ENCODE measurements around the gene SEMA5B. TPM values are rescaled to one million over a fixed set of nuclear protein-coding genes. Genes with fewer than 3 reads are reported as not detected.

SEMA5B gene
- total and polyA plus RNA-seq, 4 donors: 0.20 to 1.1 (median 0.23) TPM

DNA sequence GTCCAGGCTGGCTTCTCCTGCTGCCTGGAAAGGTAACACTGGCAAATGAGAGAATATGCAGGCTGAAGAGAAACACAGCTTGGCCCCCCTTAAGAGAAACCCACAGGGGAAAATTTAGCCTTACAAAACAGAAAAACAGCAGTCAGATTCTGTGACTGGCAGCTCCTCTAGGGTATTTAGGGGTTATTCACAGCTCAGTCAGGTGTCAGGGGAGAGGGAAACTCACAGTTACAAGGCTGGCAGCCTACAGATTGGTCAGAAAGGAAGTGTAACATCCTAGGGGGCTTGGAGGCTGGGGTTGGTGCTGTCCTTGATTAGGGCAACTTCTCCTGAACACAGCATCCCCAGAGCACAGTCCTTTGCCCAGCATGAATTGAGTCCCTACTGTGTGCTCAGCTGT, 81.4 kb downstream of the SEMA5B start:
- Histone ChIP-seq H3K27me3 (ENCODE audit: control insufficient read depth in 4 of 4, insufficient read depth in 4 of 4, low read length in 3 of 4) (no peaks in the 10 kb centered on the region), H3K4me3 (ENCODE audit: low read depth in 1 of 3, low read length in 3 of 3) (no peak overlapping the region), H3K4me1 (ENCODE audit: control insufficient read depth in 4 of 4, insufficient read depth in 4 of 4, low read length in 3 of 4) (peaks cover 0 to 7% (median 2%) of the 10 kb centered on the region in 4 donors), H3K9ac (ENCODE audit: low read depth in 1 of 2, low read length in 2 of 2) (no peak overlapping the region), H3K27ac (ENCODE audit: low read depth in 1 of 2, low read length in 2 of 2) (no peak overlapping the region), H3K9me3 (ENCODE audit: control insufficient read depth in 4 of 4, low read length in 3 of 4) (no peaks in the 10 kb centered on the region), H3K36me3 (ENCODE audit: control insufficient read depth in 4 of 4, insufficient read depth in 3 of 4, low read depth in 1 of 4, low read length in 3 of 4) (no peaks in the 10 kb centered on the region)
- TF ChIP-seq FOXA1 (IDR thresholded peaks at IDR 0.05) (no peak), RAD21 (IDR thresholded peaks at IDR 0.05) (no peak), YY1 (IDR thresholded peaks at IDR 0.05) (no peak), TAF1 (conservative IDR thresholded peaks at IDR 0.05) (no peak)
- TF ChIP-seq, protein P1, sequence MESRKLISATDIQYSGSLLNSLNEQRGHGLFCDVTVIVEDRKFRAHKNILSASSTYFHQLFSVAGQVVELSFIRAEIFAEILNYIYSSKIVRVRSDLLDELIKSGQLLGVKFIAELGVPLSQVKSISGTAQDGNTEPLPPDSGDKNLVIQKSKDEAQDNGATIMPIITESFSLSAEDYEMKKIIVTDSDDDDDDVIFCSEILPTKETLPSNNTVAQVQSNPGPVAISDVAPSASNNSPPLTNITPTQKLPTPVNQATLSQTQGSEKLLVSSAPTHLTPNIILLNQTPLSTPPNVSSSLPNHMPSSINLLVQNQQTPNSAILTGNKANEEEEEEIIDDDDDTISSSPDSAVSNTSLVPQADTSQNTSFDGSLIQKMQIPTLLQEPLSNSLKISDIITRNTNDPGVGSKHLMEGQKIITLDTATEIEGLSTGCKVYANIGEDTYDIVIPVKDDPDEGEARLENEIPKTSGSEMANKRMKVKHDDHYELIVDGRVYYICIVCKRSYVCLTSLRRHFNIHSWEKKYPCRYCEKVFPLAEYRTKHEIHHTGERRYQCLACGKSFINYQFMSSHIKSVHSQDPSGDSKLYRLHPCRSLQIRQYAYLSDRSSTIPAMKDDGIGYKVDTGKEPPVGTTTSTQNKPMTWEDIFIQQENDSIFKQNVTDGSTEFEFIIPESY (IDR thresholded peaks at IDR 0.05): no peak
- TF ChIP-seq, protein P2, sequence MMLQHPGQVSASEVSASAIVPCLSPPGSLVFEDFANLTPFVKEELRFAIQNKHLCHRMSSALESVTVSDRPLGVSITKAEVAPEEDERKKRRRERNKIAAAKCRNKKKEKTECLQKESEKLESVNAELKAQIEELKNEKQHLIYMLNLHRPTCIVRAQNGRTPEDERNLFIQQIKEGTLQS (IDR thresholded peaks at IDR 0.05): no peak
- no peak for DNase-seq (ENCODE audit: low spot score)

DNA sequence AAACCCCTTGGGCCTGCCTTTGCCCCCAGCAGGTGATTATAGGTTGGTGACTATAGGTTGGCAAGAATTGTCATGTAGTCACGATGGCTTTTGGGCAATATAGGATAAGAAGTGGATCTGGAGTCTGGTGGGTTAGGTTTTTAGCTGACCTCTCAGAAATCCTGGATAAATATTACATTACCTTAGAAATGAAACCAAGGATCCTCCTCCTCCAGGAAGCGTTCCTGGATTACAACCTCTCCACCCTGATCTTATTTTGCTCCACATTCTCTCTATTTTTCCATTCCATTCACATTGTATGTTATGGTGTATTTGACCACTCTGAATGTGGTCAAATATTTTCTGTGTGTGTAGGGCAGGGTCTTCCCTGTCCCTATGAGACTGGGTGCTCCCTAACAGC, 82.3 kb downstream of the SEMA5B start:
- Histone ChIP-seq H3K9me3 (ENCODE audit: control insufficient read depth in 4 of 4, low read length in 3 of 4) (no peaks in the 10 kb centered on the region), H3K4me1 (ENCODE audit: control insufficient read depth in 4 of 4, insufficient read depth in 4 of 4, low read length in 3 of 4) (peaks cover 0 to 7% (median 2%) of the 10 kb centered on the region in 4 donors), H3K27me3 (ENCODE audit: control insufficient read depth in 4 of 4, insufficient read depth in 4 of 4, low read length in 3 of 4) (no peaks in the 10 kb centered on the region), H3K27ac (ENCODE audit: low read depth in 1 of 2, low read length in 2 of 2) (no peak overlapping the region), H3K9ac (ENCODE audit: low read depth in 1 of 2, low read length in 2 of 2) (no peak overlapping the region), H3K36me3 (ENCODE audit: control insufficient read depth in 4 of 4, insufficient read depth in 3 of 4, low read depth in 1 of 4, low read length in 3 of 4) (no peaks in the 10 kb centered on the region), H3K4me3 (ENCODE audit: low read depth in 1 of 3, low read length in 3 of 3) (no peak overlapping the region)
- no peak for TF ChIP-seq EGR1 (IDR thresholded peaks at IDR 0.05; ENCODE audit: low read depth in 2 of 2)
- no peak for TF ChIP-seq YY1 (IDR thresholded peaks at IDR 0.05)
- no peak for TF ChIP-seq HNF4A (conservative IDR thresholded peaks at IDR 0.05)
- no peak for TF ChIP-seq GABPA (IDR thresholded peaks at IDR 0.05 in 1 of 2, conservative IDR thresholded peaks at IDR 0.05 in 1 of 2)
- no peak for TF ChIP-seq SP1 (IDR thresholded peaks at IDR 0.05)
- WGBS: 98% methylated on average over 2 of the region's 2 CpGs
- no peak for DNase-seq (ENCODE audit: low spot score)

DNA sequence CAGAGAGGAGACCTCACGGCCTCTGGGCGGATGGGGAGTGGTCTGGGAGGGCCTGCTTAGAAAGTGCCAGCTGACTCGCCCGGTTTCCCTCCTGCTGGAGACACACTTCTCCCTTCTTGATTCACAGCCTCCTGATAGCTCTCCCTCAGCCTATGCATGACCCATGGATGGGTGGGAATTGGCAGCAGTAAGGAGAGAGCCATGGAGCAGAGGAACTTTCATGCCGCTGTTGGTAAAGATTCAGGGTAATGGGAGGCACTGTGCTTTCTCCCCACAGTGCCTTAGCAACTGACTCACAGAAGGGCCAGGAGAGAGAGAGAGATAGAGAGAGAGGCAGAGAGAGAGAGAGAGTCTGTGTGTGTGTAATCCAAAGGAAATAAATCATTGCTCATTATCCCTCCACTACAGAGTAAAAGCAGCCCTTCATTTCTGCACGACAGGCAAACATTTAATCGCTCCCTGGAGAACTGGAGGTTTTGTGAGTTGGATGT, 82.8 kb downstream of the SEMA5B start:
- Histone ChIP-seq H3K27me3 (ENCODE audit: control insufficient read depth in 4 of 4, insufficient read depth in 4 of 4, low read length in 3 of 4) (no peaks in the 10 kb centered on the region), H3K9ac (ENCODE audit: low read depth in 1 of 2, low read length in 2 of 2) (no peak overlapping the region), H3K36me3 (ENCODE audit: control insufficient read depth in 4 of 4, insufficient read depth in 3 of 4, low read depth in 1 of 4, low read length in 3 of 4) (no peaks in the 10 kb centered on the region), H3K27ac (ENCODE audit: low read depth in 1 of 2, low read length in 2 of 2) (no peak overlapping the region), H3K9me3 (ENCODE audit: control insufficient read depth in 4 of 4, low read length in 3 of 4) (no peaks in the 10 kb centered on the region), H3K4me3 (ENCODE audit: low read depth in 1 of 3, low read length in 3 of 3) (no peak overlapping the region), H3K4me1 (ENCODE audit: control insufficient read depth in 4 of 4, insufficient read depth in 4 of 4, low read length in 3 of 4) (peaks cover 0 to 7% (median 2%) of the 10 kb centered on the region in 4 donors)
- 92% methylated on average over 7 of the region's 7 CpGs for WGBS
- DNase-seq (ENCODE audit: low spot score): no peak
- no peak for TF ChIP-seq SP1 (IDR thresholded peaks at IDR 0.05)
- TF ChIP-seq, protein P1 (IDR thresholded peaks at IDR 0.05): no peak
- TF ChIP-seq HNF4A (conservative IDR thresholded peaks at IDR 0.05): no peak
- TF ChIP-seq, protein P3, sequence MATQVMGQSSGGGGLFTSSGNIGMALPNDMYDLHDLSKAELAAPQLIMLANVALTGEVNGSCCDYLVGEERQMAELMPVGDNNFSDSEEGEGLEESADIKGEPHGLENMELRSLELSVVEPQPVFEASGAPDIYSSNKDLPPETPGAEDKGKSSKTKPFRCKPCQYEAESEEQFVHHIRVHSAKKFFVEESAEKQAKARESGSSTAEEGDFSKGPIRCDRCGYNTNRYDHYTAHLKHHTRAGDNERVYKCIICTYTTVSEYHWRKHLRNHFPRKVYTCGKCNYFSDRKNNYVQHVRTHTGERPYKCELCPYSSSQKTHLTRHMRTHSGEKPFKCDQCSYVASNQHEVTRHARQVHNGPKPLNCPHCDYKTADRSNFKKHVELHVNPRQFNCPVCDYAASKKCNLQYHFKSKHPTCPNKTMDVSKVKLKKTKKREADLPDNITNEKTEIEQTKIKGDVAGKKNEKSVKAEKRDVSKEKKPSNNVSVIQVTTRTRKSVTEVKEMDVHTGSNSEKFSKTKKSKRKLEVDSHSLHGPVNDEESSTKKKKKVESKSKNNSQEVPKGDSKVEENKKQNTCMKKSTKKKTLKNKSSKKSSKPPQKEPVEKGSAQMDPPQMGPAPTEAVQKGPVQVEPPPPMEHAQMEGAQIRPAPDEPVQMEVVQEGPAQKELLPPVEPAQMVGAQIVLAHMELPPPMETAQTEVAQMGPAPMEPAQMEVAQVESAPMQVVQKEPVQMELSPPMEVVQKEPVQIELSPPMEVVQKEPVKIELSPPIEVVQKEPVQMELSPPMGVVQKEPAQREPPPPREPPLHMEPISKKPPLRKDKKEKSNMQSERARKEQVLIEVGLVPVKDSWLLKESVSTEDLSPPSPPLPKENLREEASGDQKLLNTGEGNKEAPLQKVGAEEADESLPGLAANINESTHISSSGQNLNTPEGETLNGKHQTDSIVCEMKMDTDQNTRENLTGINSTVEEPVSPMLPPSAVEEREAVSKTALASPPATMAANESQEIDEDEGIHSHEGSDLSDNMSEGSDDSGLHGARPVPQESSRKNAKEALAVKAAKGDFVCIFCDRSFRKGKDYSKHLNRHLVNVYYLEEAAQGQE (IDR thresholded peaks at IDR 0.05): no peak
- no peak for TF ChIP-seq TAF1 (conservative IDR thresholded peaks at IDR 0.05)
- no peak for TF ChIP-seq NR2F2 (IDR thresholded peaks at IDR 0.05)
- no peak for TF ChIP-seq FOXA1 (IDR thresholded peaks at IDR 0.05)
- TF ChIP-seq RXRA (IDR thresholded peaks at IDR 0.05): no peak
- no peak for TF ChIP-seq FOXA2 (IDR thresholded peaks at IDR 0.05)
- no peak for TF ChIP-seq HNF4G (IDR thresholded peaks at IDR 0.05)
- TF ChIP-seq, protein P2 (IDR thresholded peaks at IDR 0.05): no peak
- TF ChIP-seq, protein P4, sequence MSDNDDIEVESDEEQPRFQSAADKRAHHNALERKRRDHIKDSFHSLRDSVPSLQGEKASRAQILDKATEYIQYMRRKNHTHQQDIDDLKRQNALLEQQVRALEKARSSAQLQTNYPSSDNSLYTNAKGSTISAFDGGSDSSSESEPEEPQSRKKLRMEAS (IDR thresholded peaks at IDR 0.05): no peak
- no peak for TF ChIP-seq EGR1 (IDR thresholded peaks at IDR 0.05; ENCODE audit: low read depth in 2 of 2)
- TF ChIP-seq YY1 (IDR thresholded peaks at IDR 0.05): no peak
- no peak for TF ChIP-seq RAD21 (IDR thresholded peaks at IDR 0.05)
- TF ChIP-seq, protein P5, sequence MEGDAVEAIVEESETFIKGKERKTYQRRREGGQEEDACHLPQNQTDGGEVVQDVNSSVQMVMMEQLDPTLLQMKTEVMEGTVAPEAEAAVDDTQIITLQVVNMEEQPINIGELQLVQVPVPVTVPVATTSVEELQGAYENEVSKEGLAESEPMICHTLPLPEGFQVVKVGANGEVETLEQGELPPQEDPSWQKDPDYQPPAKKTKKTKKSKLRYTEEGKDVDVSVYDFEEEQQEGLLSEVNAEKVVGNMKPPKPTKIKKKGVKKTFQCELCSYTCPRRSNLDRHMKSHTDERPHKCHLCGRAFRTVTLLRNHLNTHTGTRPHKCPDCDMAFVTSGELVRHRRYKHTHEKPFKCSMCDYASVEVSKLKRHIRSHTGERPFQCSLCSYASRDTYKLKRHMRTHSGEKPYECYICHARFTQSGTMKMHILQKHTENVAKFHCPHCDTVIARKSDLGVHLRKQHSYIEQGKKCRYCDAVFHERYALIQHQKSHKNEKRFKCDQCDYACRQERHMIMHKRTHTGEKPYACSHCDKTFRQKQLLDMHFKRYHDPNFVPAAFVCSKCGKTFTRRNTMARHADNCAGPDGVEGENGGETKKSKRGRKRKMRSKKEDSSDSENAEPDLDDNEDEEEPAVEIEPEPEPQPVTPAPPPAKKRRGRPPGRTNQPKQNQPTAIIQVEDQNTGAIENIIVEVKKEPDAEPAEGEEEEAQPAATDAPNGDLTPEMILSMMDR (IDR thresholded peaks at IDR 0.05; ENCODE audit: low read depth, low read length, missing input control): no peak

Measured in liver (tissue), 9 donors.